ENCODE results near the gene HMCES. TPM values are rescaled to one million over a fixed set of nuclear protein-coding genes. Genes with fewer than 3 reads are reported as not detected.

The HMCES gene
- total RNA-seq, 4 donors from 2014 or later, result 24.5 to 39.3 (median 30.6) TPM

- Histone ChIP-seq H3K4me3 (no peak overlapping the region), H3K4me1 (no peaks in the 10 kb centered on the region), H3K36me3 (peaks cover 4 to 46% (median 17%) of the 10 kb centered on the region in 4 donors), H3K27ac (replicated peaks in 1 of 4) (no peak overlapping the region), H3K9me3 (no peaks in the 10 kb centered on the region), H3K27me3 (no peaks in the 10 kb centered on the region)
- TF ChIP-seq POLR2A (IDR thresholded peaks at IDR 0.05; ENCODE audit: low read depth) (no peak), CTCF (IDR thresholded peaks at IDR 0.05) (no peak), EP300 (IDR thresholded peaks at IDR 0.05) (no peak), POLR2AphosphoS5 (IDR thresholded peaks at IDR 0.05) (no peak)
- intact Hi-C loops (cut with DNase I), result no loop called here
- WGBS, result 100% methylated on average over 5 of the region's 12 CpGs
- no peak for DNase-seq (ENCODE audit: extremely low spot score)
Measured at GRCh38 chr3:129324855-129325254, 46.2 kb downstream of the HMCES start.

GRCh38 chr3:129325383-129325782 lies 46.7 kb downstream of the HMCES start:
- 100% methylated on average over 3 of the region's 3 CpGs for WGBS
- no peaks in the 10 kb centered on the region for H3K4me1 ChIP-seq
- H3K27ac ChIP-seq (replicated peaks in 1 of 4), result no peak overlapping the region
- no peak overlapping the region for H3K4me3 ChIP-seq
- TF ChIP-seq CTCF (IDR thresholded peaks at IDR 0.05) (no peak), EP300 (IDR thresholded peaks at IDR 0.05) (no peak), POLR2AphosphoS5 (IDR thresholded peaks at IDR 0.05) (no peak), POLR2A (IDR thresholded peaks at IDR 0.05; ENCODE audit: low read depth) (no peak)
- intact Hi-C loops (cut with DNase I), result no loop called here
- no peaks in the 10 kb centered on the region for H3K9me3 ChIP-seq
- no peak for DNase-seq (ENCODE audit: extremely low spot score)
- peaks cover 4 to 41% (median 14%) of the 10 kb centered on the region in 4 donors for H3K36me3 ChIP-seq
- no peaks in the 10 kb centered on the region for H3K27me3 ChIP-seq

- intact Hi-C loops (cut with DNase I), result no loop called here
- peaks cover 4 to 34% (median 10%) of the 10 kb centered on the region in 4 donors for H3K36me3 ChIP-seq
- 95% methylated on average over 12 of the region's 12 CpGs for WGBS
- H3K27ac ChIP-seq (replicated peaks in 1 of 4), result no peak overlapping the region
- H3K27me3 ChIP-seq, result no peaks in the 10 kb centered on the region
- no peaks in the 10 kb centered on the region for H3K9me3 ChIP-seq
- no peaks in the 10 kb centered on the region for H3K4me1 ChIP-seq
- H3K4me3 ChIP-seq, result no peak overlapping the region
- DNase-seq (ENCODE audit: extremely low spot score), result no peak
- no peak for TF ChIP-seq POLR2A (IDR thresholded peaks at IDR 0.05; ENCODE audit: low read depth)
- no peak for TF ChIP-seq CTCF (IDR thresholded peaks at IDR 0.05)
- TF ChIP-seq EP300 (IDR thresholded peaks at IDR 0.05), result no peak
- TF ChIP-seq POLR2AphosphoS5 (IDR thresholded peaks at IDR 0.05), result no peak
Measured at GRCh38 chr3:129326138-129326537, 47.5 kb downstream of the HMCES start.

GRCh38 chr3:129326595-129326994 lies 47.9 kb downstream of the HMCES start:
- peaks cover 2 to 29% (median 8%) of the 10 kb centered on the region in 4 donors for H3K36me3 ChIP-seq
- intact Hi-C loops (cut with DNase I), result no loop called here
- H3K27me3 ChIP-seq, result no peaks in the 10 kb centered on the region
- no peak overlapping the region for H3K27ac ChIP-seq (replicated peaks in 1 of 4)
- H3K4me3 ChIP-seq, result no peak overlapping the region
- WGBS, result 97% methylated on average over 9 of the region's 11 CpGs
- TF ChIP-seq POLR2A (IDR thresholded peaks at IDR 0.05; ENCODE audit: low read depth) (no peak), POLR2AphosphoS5 (IDR thresholded peaks at IDR 0.05) (no peak), CTCF (IDR thresholded peaks at IDR 0.05) (no peak), EP300 (IDR thresholded peaks at IDR 0.05) (no peak)
- H3K9me3 ChIP-seq, result no peaks in the 10 kb centered on the region
- H3K4me1 ChIP-seq, result no peaks in the 10 kb centered on the region
- no peak for DNase-seq (ENCODE audit: extremely low spot score)

GRCh38 chr3:129327510-129327909 lies 48.8 kb downstream of the HMCES start:
- intact Hi-C loops (cut with DNase I), result no loop called here
- Histone ChIP-seq H3K27me3 (no peaks in the 10 kb centered on the region), H3K4me3 (no peak overlapping the region), H3K36me3 (peaks cover 0 to 22% (median 8%) of the 10 kb centered on the region in 4 donors), H3K4me1 (no peaks in the 10 kb centered on the region), H3K9me3 (no peaks in the 10 kb centered on the region), H3K27ac (replicated peaks in 1 of 4) (no peak overlapping the region)
- TF ChIP-seq EP300 (IDR thresholded peaks at IDR 0.05), result no peak
- no peak for TF ChIP-seq CTCF (IDR thresholded peaks at IDR 0.05)
- TF ChIP-seq POLR2AphosphoS5 (IDR thresholded peaks at IDR 0.05), result no peak
- no peak for TF ChIP-seq POLR2A (IDR thresholded peaks at IDR 0.05; ENCODE audit: low read depth)
- WGBS, result 89% methylated on average over 6 of the region's 6 CpGs
- DNase-seq (ENCODE audit: extremely low spot score), result no peak
